GM23248 (cell line): ENCODE results near the gene YWHAB. TPM values are rescaled to one million over a fixed set of nuclear protein-coding genes. Genes with fewer than 3 reads are reported as not detected.

Experiments used
- DNase-seq: peaks from one replicate; pipeline ENCODE4 v3.0.0-alpha.2; 2015
- H2AFZ ChIP-seq: fragments of 200-600 bp; sonication (generic); 2 replicates; pipeline ENCODE4 v1.6.1; 2016; ENCODE audit warnings: antibody characterized with exemption
- H3F3A ChIP-seq: fragments of 200-600 bp; sonication (generic); 2 replicates; pipeline ENCODE4 v1.6.1; 2016; ENCODE audit warnings: mild to moderate bottlenecking, antibody characterized with exemption, mixed run types; ENCODE audit not compliant: insufficient read depth
- H3K27ac ChIP-seq: fragments of 200-600 bp; sonication (generic); 2 replicates; pipeline ENCODE4 v1.5.1; 2016; ENCODE audit warnings: mild to moderate bottlenecking
- H3K27me3 ChIP-seq: fragments of 200-600 bp; sonication (generic); replicated peaks from 2 replicates; pipeline ENCODE4 v1.6.1; 2016; ENCODE audit warnings: mild to moderate bottlenecking; ENCODE audit not compliant: insufficient read depth
- H3K36me3 ChIP-seq: fragments of 200-600 bp; sonication (generic); 2 replicates; pipeline ENCODE4 v1.6.1; 2016; ENCODE audit warnings: low read depth, mild to moderate bottlenecking
- H3K4me1 ChIP-seq: fragments of 200-600 bp; sonication (generic); 2 replicates; pipeline ENCODE4 v1.6.1; 2016; ENCODE audit warnings: mild to moderate bottlenecking; ENCODE audit not compliant: insufficient read depth
- H3K4me2 ChIP-seq: fragments of 200-600 bp; sonication (generic); one replicate; pipeline ENCODE4 v1.6.1; 2016; ENCODE audit warnings: mild to moderate bottlenecking; ENCODE audit not compliant: unreplicated experiment
- H3K4me3 ChIP-seq: fragments of 200-600 bp; sonication (generic); 2 replicates; pipeline ENCODE4 v1.5.1; 2016; ENCODE audit warnings: mild to moderate bottlenecking
- H3K79me2 ChIP-seq: fragments of 200-600 bp; sonication (generic); 2 replicates; pipeline ENCODE4 v1.6.1; 2016; ENCODE audit warnings: mild to moderate bottlenecking; ENCODE audit not compliant: insufficient read depth
- H3K9ac ChIP-seq: fragments of 200-600 bp; sonication (generic); 2 replicates; pipeline ENCODE4 v1.6.1; 2016; ENCODE audit warnings: mild to moderate bottlenecking
- H3K9me2 ChIP-seq: fragments of 200-600 bp; sonication (generic); 2 replicates; pipeline ENCODE4 v1.6.1; 2016; ENCODE audit warnings: mixed run types, mild to moderate bottlenecking, moderate library complexity; ENCODE audit not compliant: insufficient read depth
- H3K9me3 ChIP-seq: fragments of 200-600 bp; sonication (generic); one replicate; pipeline ENCODE4 v1.6.1; 2017; ENCODE audit warnings: low read depth
- H4K20me1 ChIP-seq: fragments of 200-600 bp; sonication (generic); 2 replicates; pipeline ENCODE4 v1.6.0; 2016; ENCODE audit not compliant: insufficient read depth
- EZH2 ChIP-seq: fragments of 200-600 bp; sonication (generic); IDR thresholded peaks from 2 replicates; pipeline ENCODE4 v1.6.1; 2018; ENCODE audit warnings: antibody characterized with exemption, mild to moderate bottlenecking; ENCODE audit not compliant: insufficient read depth, poor library complexity, severe bottlenecking
- EZH2phosphoT487 ChIP-seq: fragments of 200-600 bp; sonication (generic); IDR thresholded peaks from 2 replicates; pipeline ENCODE4 v1.6.1; 2018; ENCODE audit warnings: antibody characterized with exemption, moderate library complexity, mild to moderate bottlenecking, low read depth; ENCODE audit not compliant: insufficient read depth
- WGBS, 2 experiments: methylation state at CpG; one replicate each; pipeline ENCODE4 v1.1.6; 2015 to 2017; ENCODE audit warnings: low lambda C conversion rate in 2 of 2, low coverage in 1 of 2; ENCODE audit errors: missing lambda C conversion rate in 2 of 2; 5-methylcytosine and 5-hydroxymethylcytosine counted together
- in situ Hi-C: fragments of 300-500 bp; cut with MboI; formaldehyde crosslinking; loops from 2 replicates; pipeline ENCODE4 v1.15.0; 2020
- polyA plus RNA-seq: library from polyadenylated mRNA; unstranded; fragments of >200 nt; fragmentation: Nextera tagmentation; extraction: Ambion mirVana; gene quantifications from 2 replicates; pipeline ENCODE4 v1.2.1, GENCODE V29; 2016
- total RNA-seq: library from RNA; depleted of rRNA; stranded (reverse); fragments of >200 nt; shearing (Covaris generic); gene quantifications from 2 replicates; pipeline ENCODE4 v1.2.3, GENCODE V29; 2014

The YWHAB gene
- total and polyA plus RNA-seq, 2 experiments from 2014 or later, result 116 to 425 TPM

GRCh38 chr20:44848254-44849015 lies 37.1 kb upstream of the YWHAB start:
- Histone ChIP-seq H3K27me3 (peaks cover 15% of the 10 kb centered on the region; the same call in 1 of the 2 replicates), H3K36me3 (no peaks in the 10 kb centered on the region), H3K4me1 (no peaks in the 10 kb centered on the region), H2AFZ (no peak overlapping the region), H3K79me2 (no peaks in the 10 kb centered on the region), H3K9me3 (no peaks in the 10 kb centered on the region), H4K20me1 (no peaks in the 10 kb centered on the region), H3K4me2 (no peak overlapping the region), H3K9ac (no peak overlapping the region), H3F3A (no peaks in the 10 kb centered on the region), H3K27ac (no peak overlapping the region), H3K4me3 (no peak overlapping the region), H3K9me2 (no peaks in the 10 kb centered on the region)
- TF ChIP-seq EZH2 (no peak), EZH2phosphoT487 (no peak)
- peak; percentile 15 for DNase-seq
- WGBS, 2 experiments, result 58 to 79% methylated on average over 3 to 4 of the region's 4 CpGs
- in situ Hi-C loops, result no loop called here

- Histone ChIP-seq H3K27ac (no peak overlapping the region), H4K20me1 (no peaks in the 10 kb centered on the region), H3K9me3 (no peaks in the 10 kb centered on the region), H3K36me3 (no peaks in the 10 kb centered on the region), H3K4me3 (no peak overlapping the region), H3K27me3 (peaks cover 10% of the 10 kb centered on the region; the same call in 1 of the 2 replicates), H3K9me2 (no peaks in the 10 kb centered on the region), H3K9ac (no peak overlapping the region), H3F3A (no peaks in the 10 kb centered on the region), H3K4me2 (no peak overlapping the region), H3K4me1 (no peaks in the 10 kb centered on the region), H2AFZ (no peak overlapping the region), H3K79me2 (no peaks in the 10 kb centered on the region)
- 74 to 75% methylated on average over 1 of the region's 1 CpG for WGBS, 2 experiments
- no peak for TF ChIP-seq EZH2
- no peak for TF ChIP-seq EZH2phosphoT487
- in situ Hi-C loops, result no loop called here
- no peak for DNase-seq
These were observed 35.8 kb upstream of the YWHAB start for GRCh38 chr20:44849703-44850102.

- Histone ChIP-seq H3K27me3 (peaks cover 10% of the 10 kb centered on the region; the same call in 1 of the 2 replicates), H3K4me2 (no peak overlapping the region), H3F3A (no peaks in the 10 kb centered on the region), H3K9me2 (no peaks in the 10 kb centered on the region), H3K9me3 (no peaks in the 10 kb centered on the region), H2AFZ (no peak overlapping the region), H3K9ac (no peak overlapping the region), H3K79me2 (no peaks in the 10 kb centered on the region), H3K4me1 (no peaks in the 10 kb centered on the region), H3K27ac (no peak overlapping the region), H3K4me3 (no peak overlapping the region), H3K36me3 (no peaks in the 10 kb centered on the region), H4K20me1 (no peaks in the 10 kb centered on the region)
- no peak for DNase-seq
- no peak for TF ChIP-seq EZH2phosphoT487
- TF ChIP-seq EZH2, result no peak
- WGBS, 2 experiments, result 69 to 73% methylated on average over 3 of the region's 3 CpGs
- in situ Hi-C loops, result no loop called here
These were observed 35.2 kb upstream of the YWHAB start for GRCh38 chr20:44850272-44850671.

GRCh38 chr20:44850837-44851236 lies 34.7 kb upstream of the YWHAB start:
- Histone ChIP-seq H3K9ac (no peak overlapping the region), H2AFZ (no peak overlapping the region), H3K27ac (no peak overlapping the region), H4K20me1 (no peaks in the 10 kb centered on the region), H3F3A (no peaks in the 10 kb centered on the region), H3K4me1 (no peaks in the 10 kb centered on the region), H3K4me3 (no peak overlapping the region), H3K36me3 (no peaks in the 10 kb centered on the region), H3K4me2 (no peak overlapping the region), H3K27me3 (peaks cover 10% of the 10 kb centered on the region; the same call in 1 of the 2 replicates), H3K9me2 (no peaks in the 10 kb centered on the region), H3K79me2 (no peaks in the 10 kb centered on the region), H3K9me3 (no peaks in the 10 kb centered on the region)
- in situ Hi-C loops, result no loop called here
- 50 to 56% methylated on average over 1 of the region's 1 CpG for WGBS, 2 experiments
- no peak for DNase-seq
- TF ChIP-seq EZH2 (no peak), EZH2phosphoT487 (no peak)
